Measurements from ENCODE around the gene DIPK1B.
A peak's percentile ranks its signal among the peaks of the same experiment; 100 is the strongest.

The DIPK1B gene

DNA sequence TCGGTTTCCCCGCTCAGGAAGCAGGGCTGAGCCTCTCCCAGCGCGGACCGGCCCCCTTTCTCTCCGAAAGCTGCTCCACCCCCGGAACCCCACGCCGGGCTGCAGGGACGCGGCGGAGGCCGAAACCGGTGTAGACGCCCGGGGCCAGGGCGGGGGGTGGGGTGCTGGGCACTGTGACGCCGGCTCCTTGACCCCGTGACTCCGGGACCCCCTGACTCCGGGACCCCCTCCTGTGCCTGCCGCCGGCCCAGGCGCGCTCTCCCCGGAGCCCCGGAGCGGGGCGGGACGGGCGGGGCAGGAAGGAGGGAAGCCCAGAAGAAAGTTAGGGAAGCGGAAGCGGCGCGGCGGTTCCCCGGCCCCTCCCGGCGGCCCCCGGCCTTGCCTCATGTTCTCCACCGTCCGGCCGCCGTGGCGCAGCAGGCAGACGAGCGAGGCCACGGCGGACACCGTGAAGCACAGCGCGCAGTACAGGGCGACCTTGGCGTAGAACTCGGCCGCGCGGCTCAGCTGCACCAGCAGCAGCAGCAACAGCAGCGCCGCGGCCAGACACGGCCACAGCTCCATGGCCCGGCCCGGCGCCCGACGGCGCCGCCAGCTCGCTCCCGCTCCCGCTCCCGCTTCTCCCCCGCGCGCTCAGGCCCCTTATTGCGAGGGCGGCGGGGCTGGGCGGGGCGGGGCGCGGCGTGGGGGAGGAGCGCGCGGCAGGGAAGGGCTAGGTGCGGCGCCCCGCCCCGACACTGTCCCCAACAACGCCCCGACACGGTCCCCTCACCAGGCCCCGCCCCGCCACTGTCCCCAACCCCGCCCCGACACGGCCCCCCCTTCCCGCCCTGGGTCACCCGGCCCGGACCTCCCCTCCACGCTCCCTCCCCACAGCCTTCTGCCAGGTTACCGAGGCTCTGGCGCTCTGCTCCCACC lies 25.3 kb upstream of the DIPK1B start, which contains the start of gene AGPAT2:
TSS of gene AGPAT2 (minus strand) at position 664 of the 918 bp plus-strand sequence. CDS start at position 564, 100 bp downstream.
- DNase-seq: no peak

GRCh38 chr9:136687721-136688223 lies 24.6 kb upstream of the DIPK1B start:
- DNase-seq: no peak

DNA sequence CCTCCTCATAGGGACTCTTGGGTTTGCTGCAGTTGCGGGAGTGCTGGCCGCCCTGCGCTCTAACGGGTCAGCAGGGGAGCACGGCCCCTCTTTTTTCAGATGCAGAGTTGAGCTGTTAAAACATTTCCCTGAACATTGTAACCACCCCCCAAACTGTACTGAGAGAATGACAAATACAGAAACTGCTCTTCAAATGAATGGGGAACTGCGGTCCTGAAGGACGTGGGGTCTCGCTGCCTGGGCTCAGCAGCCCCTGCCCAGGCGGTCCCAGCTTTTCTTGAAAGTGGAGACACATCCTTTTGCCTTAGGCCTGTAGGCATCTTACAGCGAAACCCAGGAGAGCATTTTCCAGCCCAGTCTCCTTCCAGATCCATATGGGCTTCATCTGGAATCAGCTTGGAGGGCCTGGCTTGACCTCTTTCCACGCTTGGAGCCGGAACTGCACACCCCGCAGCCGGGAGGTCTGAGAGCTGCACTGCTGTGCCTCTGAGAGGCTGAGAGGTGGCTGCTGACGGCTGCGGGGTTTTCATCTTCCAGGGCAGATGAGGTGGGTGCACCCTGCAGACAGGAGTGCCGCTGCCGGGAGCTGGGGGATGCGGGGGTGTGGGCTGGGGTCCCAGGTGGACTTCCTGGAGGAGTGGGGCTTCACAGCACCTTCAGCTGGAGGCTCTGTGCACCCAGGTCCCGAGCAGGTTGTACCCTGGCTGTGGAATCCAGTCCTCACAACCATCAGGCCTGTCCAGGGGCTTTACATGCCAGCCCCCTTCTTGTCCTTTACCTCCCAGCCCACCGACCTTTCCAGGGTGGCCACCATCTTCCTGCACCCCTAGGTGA lies 23.9 kb upstream of the DIPK1B start:
- DNase-seq: no peak

GRCh38 chr9:136689108-136689460 lies 23.3 kb upstream of the DIPK1B start:
- no peak for DNase-seq

DNA sequence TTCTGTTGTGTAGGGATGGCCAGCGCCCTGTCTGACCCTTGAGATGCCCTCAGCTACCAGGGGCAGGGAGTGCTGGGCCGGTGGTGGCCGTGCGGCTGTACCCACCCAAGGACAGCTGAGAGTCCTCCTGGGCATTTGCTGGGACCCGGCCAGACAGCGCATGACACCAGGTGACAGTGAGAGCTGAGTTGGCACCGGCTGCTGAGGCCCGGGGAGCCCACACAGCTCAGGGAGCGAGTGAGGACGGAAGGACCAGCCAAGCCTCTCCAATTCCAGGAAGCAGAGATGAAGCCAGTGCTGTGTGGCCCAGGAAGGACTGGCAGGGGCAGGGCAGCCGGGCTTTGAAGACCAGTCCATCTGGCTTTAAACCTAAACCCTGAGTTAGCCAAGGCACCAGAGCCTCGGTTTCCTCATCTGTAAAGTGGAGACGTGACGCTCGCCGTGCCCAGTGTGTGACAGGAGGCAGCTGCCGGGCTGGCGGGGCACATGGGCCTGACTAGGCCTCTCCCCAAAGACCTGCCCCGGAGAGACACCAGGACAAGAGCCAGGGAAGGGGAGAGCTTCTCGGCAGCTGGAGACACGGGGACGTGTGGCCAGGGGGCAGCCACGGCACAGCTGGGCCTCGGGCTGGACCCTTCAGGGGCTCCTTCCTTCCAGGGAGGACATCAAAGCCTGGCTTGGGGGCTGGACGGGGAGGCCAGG lies 22.1 kb upstream of the DIPK1B start:
- no peak for DNase-seq

- no peak for DNase-seq
Measured at GRCh38 chr9:136690806-136691261, 21.5 kb upstream of the DIPK1B start.

GRCh38 chr9:136691316-136692184 lies 20.8 kb upstream of the DIPK1B start:
- DNase-seq: no peak

- no peak for DNase-seq
Measured at GRCh38 chr9:136692185-136693134, 19.9 kb upstream of the DIPK1B start.

DNA sequence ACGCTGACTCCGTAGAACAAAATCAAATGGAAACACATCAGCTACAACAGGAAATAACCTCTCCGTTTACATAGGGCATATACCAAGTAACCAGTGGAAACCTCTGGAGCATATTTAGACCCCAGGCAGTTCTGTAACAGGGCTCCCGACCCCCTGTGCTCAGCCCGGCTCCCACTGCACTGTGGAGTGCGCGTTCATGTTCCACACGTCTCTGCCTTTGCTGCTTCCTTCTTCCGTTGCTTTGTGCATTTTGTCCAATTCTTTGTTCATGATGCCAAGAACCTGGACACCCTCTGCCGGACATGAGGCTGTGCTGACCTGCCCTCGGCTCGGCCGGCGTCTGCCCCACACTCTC lies 19.3 kb upstream of the DIPK1B start:
- DNase-seq: no peak

DNA sequence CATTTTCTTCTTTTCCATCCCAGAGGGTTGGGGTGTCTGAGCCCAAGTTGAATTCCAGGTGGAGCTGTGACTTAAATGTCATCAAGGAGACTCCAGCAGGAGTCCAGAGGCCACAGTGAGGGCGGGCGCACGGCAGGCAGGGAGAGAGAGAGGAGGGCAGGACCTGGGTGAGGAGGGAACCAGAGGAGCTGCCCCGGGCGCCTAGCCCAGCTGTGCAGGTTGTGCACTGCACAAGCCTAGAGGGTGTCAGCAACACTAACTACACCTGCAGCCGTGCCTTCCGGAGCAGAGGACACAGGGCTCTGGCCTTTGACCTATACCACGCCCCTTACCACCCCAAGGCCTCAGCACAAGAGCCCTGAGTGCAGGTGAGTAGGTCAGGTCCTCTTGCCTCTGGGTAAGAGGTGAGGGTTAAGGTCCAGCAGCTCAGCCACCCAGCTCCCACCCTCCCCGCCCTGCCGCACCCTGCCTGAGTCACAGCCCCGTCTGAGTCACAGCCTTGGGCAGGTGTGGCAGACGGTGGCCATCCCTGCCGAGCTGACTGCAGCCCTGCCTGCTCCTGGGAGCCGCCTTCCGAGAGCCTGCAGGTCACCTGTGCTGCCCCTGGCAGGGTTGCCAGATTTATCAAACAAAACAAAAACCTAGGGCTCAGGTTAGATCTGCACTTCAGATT lies 18.7 kb upstream of the DIPK1B start:
- DNase-seq: no peak

DNA sequence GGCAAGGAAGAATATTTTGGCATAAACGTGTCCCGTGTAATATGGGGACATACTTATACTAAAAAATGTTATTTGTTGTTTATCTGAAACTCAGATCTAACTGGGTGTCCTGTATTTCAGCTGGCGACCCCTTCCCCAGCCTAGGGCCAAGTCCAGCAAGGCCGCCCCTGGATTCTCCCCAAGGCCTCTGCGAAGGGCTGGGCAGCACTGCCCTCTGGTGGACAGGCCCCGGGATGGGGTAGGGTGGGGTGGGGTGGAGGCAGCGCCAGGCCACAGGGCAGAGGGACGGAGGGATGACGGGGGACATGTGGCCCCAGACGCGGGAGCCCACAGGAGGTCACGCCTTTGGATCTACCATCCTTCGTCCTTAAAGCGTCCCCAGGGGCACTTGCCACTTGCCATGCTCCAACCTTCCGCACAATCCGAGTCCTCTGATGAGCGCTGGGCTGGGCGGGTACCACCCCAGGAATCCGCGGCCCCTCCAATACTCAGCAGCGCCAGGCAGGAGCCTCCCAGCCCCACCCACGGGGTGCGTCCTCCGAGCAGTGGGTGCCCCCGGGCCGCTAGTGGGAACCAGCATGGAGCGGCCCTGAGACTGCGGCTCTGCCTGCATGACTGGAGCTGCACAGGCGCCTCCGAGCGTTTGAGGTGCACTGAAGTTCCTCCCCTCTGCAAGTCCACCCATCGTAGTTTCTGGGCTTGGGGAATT lies 18.1 kb upstream of the DIPK1B start:
- DNase-seq: no peak

DNA sequence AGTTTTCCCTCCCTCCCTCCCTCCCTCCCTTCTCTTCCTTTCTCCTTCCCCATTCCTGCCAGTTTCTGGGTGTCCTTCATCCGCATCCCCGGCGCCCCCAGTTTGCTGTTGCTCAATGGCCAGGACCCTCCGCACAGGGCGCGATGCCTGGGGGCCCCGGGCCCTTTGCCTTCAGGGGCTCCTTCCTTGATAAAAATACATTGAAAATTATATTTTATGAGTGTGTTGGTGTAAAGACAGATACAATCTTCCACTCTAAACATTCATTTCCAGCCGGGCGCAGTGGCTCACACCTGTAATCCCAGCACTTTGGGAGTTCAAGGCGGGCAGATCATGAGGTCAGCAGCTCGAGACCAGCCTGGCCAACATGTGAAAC lies 17.5 kb upstream of the DIPK1B start:
- DNase-seq: no peak

GRCh38 chr9:136695435-136695895 lies 16.9 kb upstream of the DIPK1B start:
- peak; percentile 81 for DNase-seq

DNA sequence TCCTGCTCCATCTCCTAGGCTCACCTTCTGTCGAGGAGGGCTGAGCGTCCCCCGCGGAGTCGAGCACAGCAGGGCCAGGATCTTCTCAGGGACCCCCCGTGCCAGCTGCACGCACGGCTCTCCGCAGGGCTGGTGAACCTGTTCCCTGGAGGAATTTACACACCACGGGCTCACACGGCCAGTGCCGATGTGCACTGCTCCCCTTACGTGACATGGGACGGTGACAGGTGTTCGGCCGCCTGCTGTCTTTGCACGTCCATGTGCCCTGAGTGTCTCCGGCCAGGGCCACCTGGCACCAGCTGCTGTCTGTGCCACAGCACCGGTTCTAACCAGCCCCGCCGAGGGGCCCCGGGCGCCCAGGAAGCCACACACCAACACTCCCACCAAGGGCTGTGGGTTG lies 16.4 kb upstream of the DIPK1B start:
- DNase-seq: peak; percentile 88

GRCh38 chr9:136696502-136696901 lies 15.9 kb upstream of the DIPK1B start:
- peak; percentile 74 for DNase-seq

DNA sequence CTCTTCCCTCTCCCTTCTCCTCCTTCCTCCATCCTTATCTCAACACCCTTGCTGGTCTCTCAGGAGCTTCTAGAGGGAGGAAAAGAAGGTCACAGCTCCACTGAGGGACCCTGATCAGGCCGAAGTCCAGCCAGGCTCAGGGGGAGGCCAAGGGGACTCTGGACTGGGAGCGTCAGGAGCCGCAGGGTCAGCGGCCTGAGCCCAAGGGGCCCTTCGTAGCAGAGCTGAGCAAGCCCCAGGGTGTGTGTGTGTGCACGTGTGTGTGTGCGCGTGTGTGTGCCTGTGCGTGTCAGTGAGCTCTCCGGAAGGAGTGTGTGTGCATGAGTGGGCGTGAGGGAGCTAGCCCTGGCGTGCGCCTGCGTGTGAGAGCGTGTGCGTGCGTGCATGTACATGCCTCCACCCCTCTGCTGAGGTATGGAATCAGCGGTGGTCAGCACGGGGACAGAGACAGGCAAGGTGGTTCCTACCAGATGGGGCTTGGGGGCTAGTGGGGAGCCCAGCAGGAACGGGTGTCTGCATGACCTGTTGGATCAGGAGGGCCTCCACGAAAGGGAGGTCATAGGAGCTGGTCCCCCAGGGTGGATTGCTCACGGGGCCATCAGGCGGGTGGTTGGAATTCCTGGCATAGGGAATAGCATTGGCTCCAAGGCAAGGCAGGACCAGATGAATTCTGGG lies 15.1 kb upstream of the DIPK1B start:
- DNase-seq: no peak

DNA sequence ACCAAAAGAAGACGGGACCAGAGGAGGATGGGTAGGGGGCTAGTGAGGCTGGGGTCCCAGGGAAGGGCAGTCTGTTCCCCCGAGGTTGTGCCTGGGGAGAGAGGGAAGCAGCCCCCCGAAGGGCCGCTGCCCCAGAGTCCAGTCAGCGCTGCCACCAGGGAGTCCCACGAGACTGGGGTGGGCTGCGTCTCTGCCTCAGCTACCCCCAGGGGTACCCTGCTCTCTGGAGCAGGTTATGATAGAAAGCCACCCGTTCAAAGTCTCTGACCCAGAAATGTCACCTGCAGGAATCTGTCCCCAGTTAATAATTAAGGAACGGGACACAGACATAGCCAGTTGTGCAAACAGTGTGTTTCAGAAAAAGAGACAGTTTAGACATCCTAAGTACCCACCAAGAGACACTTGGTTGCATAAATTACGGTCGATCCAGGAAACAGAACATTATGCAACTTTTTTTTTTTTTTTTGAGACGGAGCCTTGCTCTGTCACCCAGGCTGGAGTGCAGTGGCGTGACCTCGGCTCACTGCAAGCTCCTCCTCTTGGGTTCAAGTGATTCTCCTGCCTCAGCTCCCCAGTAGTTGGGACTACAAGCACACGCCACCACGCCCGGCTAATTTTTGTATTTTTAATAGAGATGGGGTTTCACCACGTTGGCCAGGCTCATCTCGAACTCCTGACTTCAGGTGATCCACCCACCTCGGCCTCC lies 14.4 kb upstream of the DIPK1B start:
- DNase-seq: no peak

DNA sequence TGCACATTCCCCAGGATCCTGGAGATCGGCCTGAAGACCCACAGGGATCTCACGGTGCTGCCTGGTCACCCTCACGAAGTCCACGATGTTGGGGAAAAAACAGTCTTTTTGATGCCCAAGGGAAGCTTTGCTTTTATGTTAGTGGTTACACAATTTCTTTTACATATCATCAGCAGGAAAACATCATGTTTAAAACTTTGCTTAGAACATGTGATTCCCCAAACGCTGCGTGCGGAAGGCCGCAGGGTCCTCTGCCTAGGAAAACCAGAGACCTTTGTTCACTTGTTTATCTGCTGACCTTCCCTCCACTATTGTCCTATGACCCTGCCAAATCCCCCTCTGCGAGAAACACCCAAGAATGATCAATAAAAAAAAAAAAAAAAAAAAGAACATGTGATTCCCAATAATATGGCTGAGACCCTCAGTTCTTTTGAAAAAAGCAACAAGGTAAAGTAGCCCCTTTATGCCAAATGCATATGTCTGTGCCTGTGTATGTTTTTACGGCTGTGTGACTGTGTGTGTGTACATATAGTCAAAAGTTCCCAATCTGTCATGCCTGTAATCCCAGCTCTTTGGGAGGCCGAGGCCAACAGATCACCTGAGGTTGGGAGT lies 13.6 kb upstream of the DIPK1B start:
- DNase-seq: no peak

Data from NCI-H524 treated with DMSO at 0.1 percent for 48 hours (cell line).